ENCODE measurements around the gene ZDHHC1.

ZDHHC1 gene

GRCh38 chr16:67396159-67397035 lies 19.9 kb downstream of the ZDHHC1 start:
- peak; percentile 48 for DNase-seq (ENCODE audit: low read depth)
- H3K36me3 ChIP-seq (ENCODE audit: control insufficient read depth, insufficient read depth, low read length, severe bottlenecking) = no peaks in the 10 kb centered on the region
- H3K27me3 ChIP-seq (replicated peaks; ENCODE audit: control insufficient read depth, insufficient read depth, low read length) = no peaks in the 10 kb centered on the region
- H3K9ac ChIP-seq (ENCODE audit: low read length) = no peak overlapping the region
- H3K4me1 ChIP-seq (ENCODE audit: control insufficient read depth, insufficient read depth, low read length) = peaks cover 25% of the 10 kb centered on the region
- H3K4me3 ChIP-seq (ENCODE audit: low read length) = no peak overlapping the region
- no peaks in the 10 kb centered on the region for H3K9me3 ChIP-seq (ENCODE audit: control insufficient read depth, low read length)

DNA sequence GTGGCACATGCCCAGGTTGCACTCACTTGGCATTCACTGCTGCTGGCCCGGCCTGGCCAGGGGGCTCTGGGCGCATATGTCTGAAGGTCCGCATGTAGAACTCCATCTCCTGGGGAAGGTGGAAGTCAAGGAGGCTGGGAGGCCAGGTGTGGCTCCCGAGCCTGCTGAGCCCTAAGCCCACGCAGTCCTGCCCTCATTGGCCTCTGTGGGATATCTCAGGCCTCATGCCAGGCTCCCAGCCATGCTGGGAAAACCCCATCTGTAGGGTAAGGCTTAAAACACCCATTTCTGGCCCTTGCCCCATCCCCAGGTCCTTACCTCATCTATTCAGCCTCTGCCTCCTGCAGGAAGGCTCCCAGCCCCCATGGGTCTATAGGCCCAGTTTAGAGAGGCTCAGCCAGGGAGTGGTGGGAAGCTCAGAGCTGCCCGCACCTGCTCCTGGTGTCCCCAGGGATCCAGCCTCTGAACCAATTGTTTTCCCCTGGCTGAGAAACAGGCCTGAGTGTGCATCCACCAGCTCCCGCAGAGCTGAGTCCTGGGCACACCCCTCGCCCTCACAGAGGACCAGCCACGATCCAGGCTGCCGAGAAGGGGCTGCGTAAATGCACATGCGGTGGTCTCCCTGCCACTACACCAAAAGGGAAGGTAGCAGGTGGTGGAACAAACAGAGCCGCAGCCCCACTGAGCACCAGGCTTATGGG lies 20.7 kb downstream of the ZDHHC1 start:
- no peak for DNase-seq (ENCODE audit: low read depth)
- H3K27me3 ChIP-seq (replicated peaks; ENCODE audit: control insufficient read depth, insufficient read depth, low read length) = no peaks in the 10 kb centered on the region
- H3K36me3 ChIP-seq (ENCODE audit: control insufficient read depth, insufficient read depth, low read length, severe bottlenecking) = no peaks in the 10 kb centered on the region
- H3K4me3 ChIP-seq (ENCODE audit: low read length) = no peak overlapping the region
- no peak overlapping the region for H3K9ac ChIP-seq (ENCODE audit: low read length)
- H3K4me1 ChIP-seq (ENCODE audit: control insufficient read depth, insufficient read depth, low read length) = peaks cover 25% of the 10 kb centered on the region
- H3K9me3 ChIP-seq (ENCODE audit: control insufficient read depth, low read length) = no peaks in the 10 kb centered on the region

DNA sequence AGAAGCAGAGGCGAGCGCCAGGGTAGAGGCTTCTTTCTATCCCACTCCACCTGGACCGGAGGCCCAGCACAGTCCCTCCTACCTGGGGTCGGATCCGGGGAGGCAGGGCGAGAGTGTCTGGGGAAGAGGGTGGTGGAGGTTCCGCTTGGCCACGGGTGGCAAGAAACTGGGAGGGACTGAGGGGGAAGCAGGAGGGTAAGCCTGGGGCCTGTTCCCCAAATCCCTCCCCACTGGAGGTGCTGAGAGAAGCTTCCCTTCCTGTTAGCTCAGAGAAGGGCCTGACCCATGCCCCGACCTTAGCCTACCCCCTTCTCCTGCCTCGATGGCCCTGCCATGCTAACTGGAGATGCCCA lies 21.2 kb downstream of the ZDHHC1 start:
- no peaks in the 10 kb centered on the region for H3K27me3 ChIP-seq (replicated peaks; ENCODE audit: control insufficient read depth, insufficient read depth, low read length)
- H3K4me1 ChIP-seq (ENCODE audit: control insufficient read depth, insufficient read depth, low read length) = peaks cover 25% of the 10 kb centered on the region
- no peak overlapping the region for H3K4me3 ChIP-seq (ENCODE audit: low read length)
- H3K36me3 ChIP-seq (ENCODE audit: control insufficient read depth, insufficient read depth, low read length, severe bottlenecking) = no peaks in the 10 kb centered on the region
- no peak for DNase-seq (ENCODE audit: low read depth)
- no peaks in the 10 kb centered on the region for H3K9me3 ChIP-seq (ENCODE audit: control insufficient read depth, low read length)
- H3K9ac ChIP-seq (ENCODE audit: low read length) = no peak overlapping the region

DNA sequence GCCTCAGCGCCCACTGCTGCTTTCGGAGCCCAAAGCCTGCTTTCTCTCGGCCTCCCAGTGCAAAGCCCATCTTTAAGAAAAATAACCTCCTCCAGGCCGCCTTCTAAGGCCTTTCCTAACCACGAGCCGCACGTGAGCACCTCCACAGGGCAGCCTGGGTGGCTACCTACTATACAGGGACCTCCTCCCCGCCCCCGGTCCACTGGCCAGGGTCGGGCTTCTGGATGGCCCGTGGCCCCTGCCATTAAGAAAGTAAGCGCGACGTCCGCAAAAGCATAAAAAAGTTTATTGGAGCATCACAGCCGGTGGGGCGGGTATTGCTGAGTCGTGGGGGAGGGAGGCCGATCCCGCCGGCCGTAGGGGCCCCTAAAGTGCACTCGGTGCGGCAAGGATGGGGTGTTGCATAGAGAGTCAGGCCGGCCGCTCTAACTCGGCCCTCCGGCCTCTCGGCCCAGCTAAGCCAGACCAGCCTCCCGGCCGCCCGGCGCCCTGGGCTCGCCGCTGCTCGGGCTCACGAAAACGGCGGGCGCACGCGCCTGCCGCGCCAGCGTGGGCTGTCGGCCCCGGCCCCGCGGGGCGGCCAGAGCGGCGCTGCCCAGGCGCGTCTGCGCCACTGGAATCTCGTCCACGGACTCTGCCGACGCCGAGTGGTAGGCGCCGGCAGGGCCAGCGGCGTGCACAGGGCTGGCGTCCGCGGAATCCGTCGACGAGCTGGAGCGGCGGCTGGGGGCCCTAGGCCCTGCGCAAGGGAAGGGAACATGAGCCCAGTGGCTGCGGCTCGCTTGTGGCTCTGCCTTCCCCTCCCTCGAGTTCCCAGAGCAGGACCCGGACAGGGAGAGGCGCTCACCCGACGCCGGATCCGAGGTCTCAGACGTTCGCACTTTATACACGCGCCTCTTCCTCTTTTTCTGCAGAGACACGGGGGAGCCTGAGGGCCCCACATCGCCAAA lies 21.8 kb downstream of the ZDHHC1 start:
- Histone ChIP-seq H3K27me3 (replicated peaks; ENCODE audit: control insufficient read depth, insufficient read depth, low read length) (no peaks in the 10 kb centered on the region), H3K36me3 (ENCODE audit: control insufficient read depth, insufficient read depth, low read length, severe bottlenecking) (no peaks in the 10 kb centered on the region), H3K4me3 (ENCODE audit: low read length) (no peak overlapping the region), H3K4me1 (ENCODE audit: control insufficient read depth, insufficient read depth, low read length) (peaks cover 25% of the 10 kb centered on the region), H3K9me3 (ENCODE audit: control insufficient read depth, low read length) (no peaks in the 10 kb centered on the region), H3K9ac (ENCODE audit: low read length) (no peak overlapping the region)
- DNase-seq (ENCODE audit: low read depth) = no peak

GRCh38 chr16:67393788-67394154 lies 22.5 kb downstream of the ZDHHC1 start:
- Histone ChIP-seq H3K9ac (ENCODE audit: low read length) (no peak overlapping the region), H3K4me3 (ENCODE audit: low read length) (peak overlapping the region; percentile 59), H3K27me3 (replicated peaks; ENCODE audit: control insufficient read depth, insufficient read depth, low read length) (no peaks in the 10 kb centered on the region)

GRCh38 chr16:67393111-67393787 lies 23.0 kb downstream of the ZDHHC1 start, which contains the start of gene TPPP3:
TSS of gene TPPP3 (minus strand) at chr16:67393498. CDS start at chr16:67391111, 2,387 bp downstream.
- Histone ChIP-seq H3K27me3 (replicated peaks; ENCODE audit: control insufficient read depth, insufficient read depth, low read length) (no peaks in the 10 kb centered on the region), H3K9ac (ENCODE audit: low read length) (no peak within 1 kb of the TSS), H3K36me3 (ENCODE audit: control insufficient read depth, insufficient read depth, low read length, severe bottlenecking) (no peaks in the 10 kb centered on the region), H3K4me3 (ENCODE audit: low read length) (peak within 1 kb of the TSS; percentile 59), H3K4me1 (ENCODE audit: control insufficient read depth, insufficient read depth, low read length) (peaks cover 25% of the 10 kb centered on the region), H3K9me3 (ENCODE audit: control insufficient read depth, low read length) (no peaks in the 10 kb centered on the region)
- DNase-seq (ENCODE audit: low read depth) = peak; percentile 90

More at GRCh38 chr16:67393788-67394154, 22.5 kb downstream of the ZDHHC1 start:
- Histone ChIP-seq H3K9me3 (ENCODE audit: control insufficient read depth, low read length) (no peaks in the 10 kb centered on the region), H3K36me3 (ENCODE audit: control insufficient read depth, insufficient read depth, low read length, severe bottlenecking) (no peaks in the 10 kb centered on the region), H3K4me1 (ENCODE audit: control insufficient read depth, insufficient read depth, low read length) (peaks cover 25% of the 10 kb centered on the region)
- no peak for DNase-seq (ENCODE audit: low read depth)

- Histone ChIP-seq H3K4me3 (ENCODE audit: low read length) (no peak overlapping the region), H3K27me3 (replicated peaks; ENCODE audit: control insufficient read depth, insufficient read depth, low read length) (no peaks in the 10 kb centered on the region)
Measured at GRCh38 chr16:67392301-67393059, 23.8 kb downstream of the ZDHHC1 start.

DNA sequence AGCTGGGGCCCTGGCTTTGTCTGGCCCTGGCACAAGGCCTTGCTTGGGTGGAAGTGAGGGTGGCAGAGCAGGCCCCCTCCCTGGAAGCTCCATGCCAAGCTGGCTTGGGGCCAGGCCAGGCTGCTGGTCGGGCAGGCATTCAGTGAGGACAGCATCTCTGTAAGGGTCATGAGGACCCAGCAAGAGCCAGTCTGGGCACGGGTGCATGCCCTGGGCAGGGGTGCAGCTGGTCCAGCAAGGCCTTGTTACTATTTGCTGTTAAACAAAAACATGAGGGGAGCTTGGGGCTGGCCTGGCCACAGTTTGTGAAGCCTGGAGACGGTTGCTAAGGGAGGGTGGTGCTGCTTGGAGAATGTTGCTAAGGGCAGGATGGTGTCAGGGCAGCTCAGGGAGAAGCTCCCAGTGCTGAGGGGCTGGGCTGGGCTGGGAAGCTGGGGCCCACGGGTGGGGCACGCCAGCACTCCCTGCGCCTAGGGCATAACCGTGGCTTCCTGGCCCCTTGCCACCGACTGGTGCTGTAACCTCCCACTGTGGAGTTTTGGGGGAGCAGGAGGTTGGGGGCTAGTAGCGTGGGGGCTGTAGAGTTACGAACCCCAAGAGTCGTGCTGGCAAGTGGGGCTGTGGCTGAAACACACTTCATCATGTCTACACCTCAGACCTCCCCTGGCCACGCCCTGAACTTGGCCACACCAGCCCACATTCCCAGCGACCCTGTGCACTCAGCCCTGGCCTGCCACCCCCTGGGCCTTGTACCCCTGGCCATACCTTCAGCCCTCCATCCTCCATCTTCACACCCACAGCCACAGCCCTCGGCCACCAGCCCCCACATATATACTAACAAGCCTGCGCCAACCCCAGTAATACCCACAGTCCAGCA lies 24.6 kb downstream of the ZDHHC1 start:
- no peak for DNase-seq (ENCODE audit: low read depth)
- Histone ChIP-seq H3K27me3 (replicated peaks; ENCODE audit: control insufficient read depth, insufficient read depth, low read length) (no peaks in the 10 kb centered on the region), H3K36me3 (ENCODE audit: control insufficient read depth, insufficient read depth, low read length, severe bottlenecking) (no peaks in the 10 kb centered on the region), H3K4me1 (ENCODE audit: control insufficient read depth, insufficient read depth, low read length) (peaks cover 18% of the 10 kb centered on the region), H3K4me3 (ENCODE audit: low read length) (no peak overlapping the region), H3K9ac (ENCODE audit: low read length) (no peak overlapping the region), H3K9me3 (ENCODE audit: control insufficient read depth, low read length) (no peaks in the 10 kb centered on the region)

More at GRCh38 chr16:67392301-67393059, 23.8 kb downstream of the ZDHHC1 start:
- H3K9me3 ChIP-seq (ENCODE audit: control insufficient read depth, low read length) = no peaks in the 10 kb centered on the region
- no peak for DNase-seq (ENCODE audit: low read depth)
- no peaks in the 10 kb centered on the region for H3K36me3 ChIP-seq (ENCODE audit: control insufficient read depth, insufficient read depth, low read length, severe bottlenecking)
- H3K4me1 ChIP-seq (ENCODE audit: control insufficient read depth, insufficient read depth, low read length) = peaks cover 25% of the 10 kb centered on the region
- H3K9ac ChIP-seq (ENCODE audit: low read length) = no peak overlapping the region

GRCh38 chr16:67390816-67391423 lies 25.4 kb downstream of the ZDHHC1 start:
- Histone ChIP-seq H3K9me3 (ENCODE audit: control insufficient read depth, low read length) (no peaks in the 10 kb centered on the region), H3K9ac (ENCODE audit: low read length) (no peak overlapping the region), H3K27me3 (replicated peaks; ENCODE audit: control insufficient read depth, insufficient read depth, low read length) (peaks cover 1% of the 10 kb centered on the region), H3K36me3 (ENCODE audit: control insufficient read depth, insufficient read depth, low read length, severe bottlenecking) (no peaks in the 10 kb centered on the region), H3K4me1 (ENCODE audit: control insufficient read depth, insufficient read depth, low read length) (peaks cover 14% of the 10 kb centered on the region), H3K4me3 (ENCODE audit: low read length) (no peak overlapping the region)
- DNase-seq (ENCODE audit: low read depth) = no peak
